Measurements from ENCODE around the gene WAPL.

Gene WAPL

GRCh38 chr10:86403183-86403797 lies 118.3 kb downstream of the WAPL start:
- no peak for DNase-seq (ENCODE audit: low read depth, low spot score)
- H3K4me3 ChIP-seq: no peak overlapping the region
- H3K9ac ChIP-seq (ENCODE audit: insufficient read length): no peak overlapping the region
- H3K9me3 ChIP-seq (ENCODE audit: low read depth, low read length): no peaks in the 10 kb centered on the region
- H3K27ac ChIP-seq: no peak overlapping the region
- TF ChIP-seq POLR2AphosphoS5 (IDR thresholded peaks at IDR 0.05; ENCODE audit: borderline replicate concordance, low read depth, low read length) (no peak), FOXP2 (optimal IDR thresholded peaks at IDR 0.05; ENCODE audit: control extremely low read depth, extremely low read length, insufficient read depth) (no peak), EZH2 (IDR thresholded peaks at IDR 0.05) (no peak)
- H3K36me3 ChIP-seq (ENCODE audit: insufficient read depth, low read length): no peaks in the 10 kb centered on the region

DNA sequence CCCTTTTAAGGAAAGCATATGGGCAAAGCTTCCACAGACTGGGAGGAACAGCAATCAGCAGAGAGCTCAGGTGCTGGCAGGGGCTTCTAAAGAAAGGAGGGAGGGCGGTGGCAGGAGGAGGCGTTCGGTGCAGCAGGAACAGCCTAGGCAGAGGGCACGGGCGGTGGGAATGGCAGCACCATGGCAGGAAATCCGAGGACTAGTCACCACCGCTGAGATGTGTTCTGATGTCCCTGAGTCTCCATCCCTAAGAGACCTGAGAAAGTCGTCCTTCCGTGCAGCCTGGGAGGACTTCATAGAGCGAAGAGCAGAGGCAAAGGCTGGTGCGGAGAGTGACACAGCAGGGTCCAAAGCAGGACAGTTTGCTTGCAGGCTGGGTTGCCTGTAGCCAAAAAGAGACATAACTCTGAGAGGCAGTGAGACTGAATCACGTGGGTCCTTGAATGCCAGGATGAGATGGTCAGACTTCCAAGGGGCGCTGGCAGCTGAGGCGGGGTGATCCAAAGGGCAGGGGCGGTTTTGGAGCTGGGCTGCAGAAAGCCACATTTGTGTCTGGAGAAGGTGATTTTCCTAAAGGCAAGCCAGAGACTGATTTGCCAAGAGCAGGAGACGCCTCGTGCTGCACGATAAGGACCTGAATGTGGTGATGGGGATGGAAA lies 119.2 kb downstream of the WAPL start:
- Histone ChIP-seq H3K27ac (no peak overlapping the region), H3K9ac (ENCODE audit: insufficient read length) (no peak overlapping the region), H3K4me3 (no peak overlapping the region), H3K36me3 (ENCODE audit: insufficient read depth, low read length) (no peaks in the 10 kb centered on the region), H3K9me3 (ENCODE audit: low read depth, low read length) (no peaks in the 10 kb centered on the region)
- no peak for DNase-seq (ENCODE audit: low read depth, low spot score)
- no peak for TF ChIP-seq POLR2AphosphoS5 (IDR thresholded peaks at IDR 0.05; ENCODE audit: borderline replicate concordance, low read depth, low read length)

DNA sequence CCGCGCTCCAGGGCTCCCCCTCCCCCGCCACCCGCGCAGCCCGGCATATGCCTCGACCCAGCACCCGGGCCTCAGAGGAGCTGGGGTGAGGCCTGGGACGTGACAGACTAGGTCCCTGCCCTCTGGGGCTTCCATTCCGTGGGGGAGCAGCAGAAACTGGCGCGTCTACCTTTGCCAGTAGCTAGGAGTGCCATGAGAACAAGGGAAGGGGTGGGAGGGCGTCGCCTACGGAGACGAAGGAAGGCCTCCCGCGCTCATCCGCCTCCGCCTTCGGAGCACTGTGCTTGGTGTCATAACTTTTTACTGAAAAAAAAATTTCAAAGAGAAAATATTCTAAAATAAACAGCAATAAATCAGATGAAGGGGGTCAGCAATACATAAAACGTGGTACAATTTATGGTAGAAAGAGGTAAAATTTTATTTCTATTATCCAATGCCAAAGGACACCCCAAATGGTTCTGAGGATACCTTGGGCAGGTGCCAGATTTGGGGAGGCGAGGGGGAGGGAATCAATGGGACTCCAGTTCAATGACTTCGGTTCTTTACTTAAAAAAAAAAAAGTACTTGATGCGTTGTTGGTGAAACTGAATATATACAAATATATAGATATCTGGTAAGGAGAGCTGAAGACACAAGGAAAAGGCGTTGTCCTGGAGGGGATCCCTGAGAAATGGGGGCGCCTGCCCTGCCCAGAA lies 119.9 kb downstream of the WAPL start:
- TF ChIP-seq FOXP2 (optimal IDR thresholded peaks at IDR 0.05; ENCODE audit: control extremely low read depth, extremely low read length, insufficient read depth) (no peak), POLR2AphosphoS5 (IDR thresholded peaks at IDR 0.05; ENCODE audit: borderline replicate concordance, low read depth, low read length) (no peak), EZH2 (IDR thresholded peaks at IDR 0.05) (no peak)
- no peaks in the 10 kb centered on the region for H3K36me3 ChIP-seq (ENCODE audit: insufficient read depth, low read length)
- no peak for DNase-seq (ENCODE audit: low read depth, low spot score)
- no peak overlapping the region for H3K9ac ChIP-seq (ENCODE audit: insufficient read length)
- H3K4me3 ChIP-seq: no peak overlapping the region
- no peak overlapping the region for H3K27ac ChIP-seq
- no peaks in the 10 kb centered on the region for H3K9me3 ChIP-seq (ENCODE audit: low read depth, low read length)

DNA sequence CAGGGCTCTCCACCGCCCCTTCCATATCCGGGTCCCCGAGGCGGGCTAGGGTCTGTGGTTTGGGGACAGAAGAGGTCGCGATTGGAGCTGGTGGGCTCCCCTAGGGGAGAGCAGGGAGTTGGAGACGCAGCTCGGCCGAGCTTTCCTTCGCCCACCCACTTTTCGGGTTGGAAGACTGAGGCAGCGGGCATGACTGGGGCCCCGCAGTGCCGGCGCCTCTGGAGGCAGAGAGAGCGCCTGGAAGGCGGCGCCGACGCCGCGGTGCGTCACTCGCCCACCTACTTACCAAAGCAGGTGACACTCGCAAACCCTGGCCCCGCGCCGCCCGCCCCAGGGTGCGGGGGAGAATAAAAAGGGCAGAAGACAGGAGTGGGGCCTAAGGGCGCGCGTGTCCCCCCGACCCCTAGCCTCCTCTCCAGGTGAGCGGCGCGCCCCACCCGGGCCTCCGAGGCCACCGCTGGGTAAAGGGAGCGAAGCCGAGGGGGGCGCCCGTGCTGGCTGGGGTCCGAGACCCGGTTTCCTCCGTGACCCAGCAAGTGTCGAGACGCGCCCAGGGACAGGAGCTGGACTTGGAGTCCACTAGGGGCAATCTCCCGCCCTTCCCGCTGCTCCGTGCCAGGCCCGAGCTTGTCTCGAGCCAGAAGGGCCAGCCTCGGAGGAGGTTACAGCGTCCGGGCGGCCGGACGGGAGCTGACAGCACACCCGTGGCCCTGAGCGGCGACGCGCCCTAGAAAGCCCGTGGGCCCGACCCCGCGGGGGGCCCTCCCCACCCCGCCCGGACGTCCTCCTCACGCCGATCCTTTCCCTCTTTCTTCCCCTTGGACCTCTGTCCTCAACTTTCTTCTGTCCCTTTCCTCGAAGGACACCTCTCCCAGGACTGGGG lies 120.6 kb downstream of the WAPL start:
- DNase-seq (ENCODE audit: low read depth, low spot score): no peak
- H3K36me3 ChIP-seq (ENCODE audit: insufficient read depth, low read length): no peaks in the 10 kb centered on the region
- peak overlapping the region; percentile 71 for H3K4me3 ChIP-seq
- no peaks in the 10 kb centered on the region for H3K9me3 ChIP-seq (ENCODE audit: low read depth, low read length)
- H3K27ac ChIP-seq: no peak overlapping the region
- TF ChIP-seq POLR2AphosphoS5 (IDR thresholded peaks at IDR 0.05; ENCODE audit: borderline replicate concordance, low read depth, low read length) (no peak), FOXP2 (optimal IDR thresholded peaks at IDR 0.05; ENCODE audit: control extremely low read depth, extremely low read length, insufficient read depth) (no peak), EZH2 (IDR thresholded peaks at IDR 0.05) (no peak)
- no peak overlapping the region for H3K9ac ChIP-seq (ENCODE audit: insufficient read length)

GRCh38 chr10:86399879-86400704 lies 121.5 kb downstream of the WAPL start:
- DNase-seq (ENCODE audit: low read depth, low spot score): no peak
- Histone ChIP-seq H3K27ac (no peak overlapping the region), H3K4me3 (peak overlapping the region; percentile 71), H3K9me3 (ENCODE audit: low read depth, low read length) (no peaks in the 10 kb centered on the region), H3K9ac (ENCODE audit: insufficient read length) (no peak overlapping the region), H3K36me3 (ENCODE audit: insufficient read depth, low read length) (no peaks in the 10 kb centered on the region)
- TF ChIP-seq EZH2 (IDR thresholded peaks at IDR 0.05) (no peak), POLR2AphosphoS5 (IDR thresholded peaks at IDR 0.05; ENCODE audit: borderline replicate concordance, low read depth, low read length) (no peak), FOXP2 (optimal IDR thresholded peaks at IDR 0.05; ENCODE audit: control extremely low read depth, extremely low read length, insufficient read depth) (no peak)

- no peak for DNase-seq (ENCODE audit: low read depth, low spot score)
- Histone ChIP-seq H3K4me3 (peak overlapping the region; percentile 71), H3K27ac (no peak overlapping the region), H3K9ac (ENCODE audit: insufficient read length) (no peak overlapping the region), H3K9me3 (ENCODE audit: low read depth, low read length) (no peaks in the 10 kb centered on the region), H3K36me3 (ENCODE audit: insufficient read depth, low read length) (no peaks in the 10 kb centered on the region)
- TF ChIP-seq EZH2 (IDR thresholded peaks at IDR 0.05): no peak
- no peak for TF ChIP-seq POLR2AphosphoS5 (IDR thresholded peaks at IDR 0.05; ENCODE audit: borderline replicate concordance, low read depth, low read length)
- no peak for TF ChIP-seq FOXP2 (optimal IDR thresholded peaks at IDR 0.05; ENCODE audit: control extremely low read depth, extremely low read length, insufficient read depth)
Observed at GRCh38 chr10:86399514-86399878, 122.1 kb downstream of the WAPL start.

- H3K9ac ChIP-seq (ENCODE audit: insufficient read length): no peak overlapping the region
- TF ChIP-seq POLR2AphosphoS5 (IDR thresholded peaks at IDR 0.05; ENCODE audit: borderline replicate concordance, low read depth, low read length) (no peak), EZH2 (IDR thresholded peaks at IDR 0.05) (no peak), FOXP2 (optimal IDR thresholded peaks at IDR 0.05; ENCODE audit: control extremely low read depth, extremely low read length, insufficient read depth) (no peak)
- no peaks in the 10 kb centered on the region for H3K36me3 ChIP-seq (ENCODE audit: insufficient read depth, low read length)
- no peak for DNase-seq (ENCODE audit: low read depth, low spot score)
- no peaks in the 10 kb centered on the region for H3K9me3 ChIP-seq (ENCODE audit: low read depth, low read length)
- no peak overlapping the region for H3K27ac ChIP-seq
- no peak overlapping the region for H3K4me3 ChIP-seq
Observed at GRCh38 chr10:86397120-86397519, 124.5 kb downstream of the WAPL start.

Measured in SK-N-MC (cell line).